Epithelial cell of prostate (primary cell): Measurements from ENCODE around the gene RNF151.
A peak's percentile ranks its signal among the peaks of the same experiment; 100 is the strongest.

ENCODE experiments used
- DNase-seq: peaks from one replicate; pipeline ENCODE4 v3.0.0-alpha.2; 2011; ENCODE audit warnings: low read depth, low spot score
- H3K27ac ChIP-seq: fragments of 450-650 bp; 2 replicates; pipeline ENCODE4 v1.5.1; 2017; ENCODE audit warnings: mild to moderate bottlenecking

Gene RNF151

DNA sequence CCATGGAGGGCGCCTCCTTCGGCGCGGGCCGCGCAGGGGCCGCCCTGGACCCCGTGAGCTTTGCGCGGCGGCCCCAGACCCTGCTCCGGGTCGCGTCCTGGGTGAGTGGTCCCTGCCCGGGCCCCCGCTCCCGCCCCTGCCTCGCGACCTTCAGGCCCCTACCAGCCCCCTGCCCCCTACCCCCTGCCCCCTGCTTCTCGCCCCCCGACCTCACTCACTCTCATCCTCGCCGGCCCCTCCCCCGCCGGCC is 23.4 kb downstream of the RNF151 start:
- no peak overlapping the region for H3K27ac ChIP-seq
- DNase-seq, result no peak

GRCh38 chr16:1990351-1991134 is 23.9 kb downstream of the RNF151 start:
- H3K27ac ChIP-seq, result no peak overlapping the region
- no peak for DNase-seq

- DNase-seq, result no peak
- H3K27ac ChIP-seq, result no peak overlapping the region
Observed at GRCh38 chr16:1991135-1991551, 24.5 kb downstream of the RNF151 start.

DNA sequence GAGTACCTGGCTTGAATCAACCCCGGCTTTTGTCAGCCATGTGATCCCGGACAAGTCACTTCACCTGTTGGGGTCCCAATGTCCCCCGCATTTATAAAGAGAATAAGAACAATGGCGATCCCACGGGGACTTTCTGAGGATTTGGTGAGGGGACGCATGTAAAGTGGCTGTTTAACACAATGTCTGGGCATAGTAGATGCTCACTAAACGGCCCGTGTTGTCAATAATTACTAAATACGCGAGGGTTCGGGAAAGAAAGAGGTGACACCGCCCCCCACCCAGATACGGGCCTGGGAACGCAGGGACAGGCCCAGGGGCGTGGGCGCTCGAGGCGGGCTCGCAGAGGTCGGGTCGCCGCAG is 24.9 kb downstream of the RNF151 start:
- DNase-seq, result no peak

DNA sequence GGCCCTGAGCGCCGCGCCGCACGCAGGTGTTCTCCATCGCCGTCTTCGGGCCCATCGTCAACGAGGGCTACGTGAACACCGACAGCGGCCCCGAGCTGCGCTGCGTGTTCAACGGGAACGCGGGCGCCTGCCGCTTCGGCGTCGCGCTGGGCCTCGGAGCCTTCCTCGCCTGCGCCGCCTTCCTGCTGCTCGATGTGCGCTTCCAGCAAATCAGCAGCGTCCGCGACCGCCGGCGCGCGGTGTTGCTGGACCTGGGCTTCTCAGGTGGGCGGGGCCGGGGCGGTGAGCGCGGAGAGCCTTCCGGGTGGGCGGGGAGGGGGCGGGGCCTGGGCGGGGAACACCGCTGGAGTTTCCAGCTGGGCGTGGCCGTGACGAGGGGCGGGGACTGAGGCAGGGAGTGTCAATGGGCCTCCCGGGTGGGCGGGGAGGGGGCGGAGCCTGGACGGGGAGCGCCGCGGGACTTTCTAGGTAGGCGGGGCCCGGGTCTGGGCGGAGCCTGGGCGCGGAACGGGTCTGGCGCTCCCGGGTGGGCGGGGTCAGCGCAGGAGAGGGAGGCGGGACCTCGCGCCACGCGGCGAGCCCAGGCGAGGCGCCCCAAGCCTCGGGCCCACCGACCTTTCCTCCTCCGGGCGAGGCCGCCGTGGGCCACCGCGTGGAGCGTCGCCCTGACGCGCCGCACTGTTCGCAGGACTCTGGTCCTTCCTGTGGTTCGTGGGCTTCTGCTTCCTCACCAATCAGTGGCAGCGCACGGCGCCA is 25.5 kb downstream of the RNF151 start:
- DNase-seq, result peak; percentile 27
- H3K27ac ChIP-seq, result no peak overlapping the region

More for the DNA sequence above, 24.9 kb downstream of the RNF151 start:
- H3K27ac ChIP-seq, result no peak overlapping the region

DNA sequence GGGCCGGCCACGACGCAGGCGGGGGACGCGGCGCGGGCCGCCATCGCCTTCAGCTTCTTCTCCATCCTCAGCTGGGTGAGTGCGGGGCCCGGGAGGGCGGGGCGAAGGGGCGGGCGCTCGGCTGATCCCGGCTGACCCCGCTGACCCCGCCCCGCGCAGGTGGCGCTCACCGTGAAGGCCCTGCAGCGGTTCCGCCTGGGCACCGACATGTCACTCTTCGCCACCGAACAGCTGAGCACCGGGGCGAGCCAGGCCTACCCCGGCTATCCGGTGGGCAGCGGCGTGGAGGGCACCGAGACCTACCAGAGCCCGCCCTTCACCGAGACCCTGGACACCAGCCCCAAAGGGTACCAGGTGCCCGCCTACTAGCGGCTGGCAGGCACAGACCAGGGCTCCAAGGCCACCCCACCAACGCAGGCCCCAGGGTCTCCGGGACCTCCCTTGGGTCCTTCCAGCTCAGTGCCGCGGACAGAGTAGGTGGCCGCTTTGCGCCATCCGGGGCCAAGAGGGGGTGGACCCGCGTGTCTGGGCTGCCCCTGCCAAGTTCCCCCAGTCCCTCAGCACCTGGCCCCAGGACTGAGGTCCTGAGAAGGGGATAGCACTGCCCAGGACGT is 26.2 kb downstream of the RNF151 start:
- DNase-seq, result no peak
- H3K27ac ChIP-seq, result peak overlapping the region; percentile 85

DNA sequence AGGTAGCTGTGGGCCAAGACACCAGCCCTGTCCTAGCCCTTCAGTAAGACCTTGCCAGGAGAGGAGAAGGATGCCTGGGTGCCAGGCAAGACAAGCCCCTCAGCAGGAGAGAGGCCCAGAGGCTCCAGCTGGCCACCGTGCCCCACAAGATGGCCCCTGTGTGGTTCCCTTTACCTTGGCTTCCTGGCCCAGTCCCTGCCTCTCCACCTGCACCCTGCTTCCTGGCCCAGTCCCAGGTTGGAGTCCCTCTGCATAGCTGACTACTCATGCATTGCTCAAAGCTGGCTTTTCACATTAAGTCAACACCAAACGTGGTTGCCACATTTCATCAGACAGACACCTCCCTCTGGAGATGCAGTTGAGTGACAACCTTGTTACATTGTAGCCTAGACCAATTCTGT is 27.1 kb downstream of the RNF151 start:
- H3K27ac ChIP-seq, result peak overlapping the region; percentile 85
- DNase-seq, result peak; percentile 43

DNA sequence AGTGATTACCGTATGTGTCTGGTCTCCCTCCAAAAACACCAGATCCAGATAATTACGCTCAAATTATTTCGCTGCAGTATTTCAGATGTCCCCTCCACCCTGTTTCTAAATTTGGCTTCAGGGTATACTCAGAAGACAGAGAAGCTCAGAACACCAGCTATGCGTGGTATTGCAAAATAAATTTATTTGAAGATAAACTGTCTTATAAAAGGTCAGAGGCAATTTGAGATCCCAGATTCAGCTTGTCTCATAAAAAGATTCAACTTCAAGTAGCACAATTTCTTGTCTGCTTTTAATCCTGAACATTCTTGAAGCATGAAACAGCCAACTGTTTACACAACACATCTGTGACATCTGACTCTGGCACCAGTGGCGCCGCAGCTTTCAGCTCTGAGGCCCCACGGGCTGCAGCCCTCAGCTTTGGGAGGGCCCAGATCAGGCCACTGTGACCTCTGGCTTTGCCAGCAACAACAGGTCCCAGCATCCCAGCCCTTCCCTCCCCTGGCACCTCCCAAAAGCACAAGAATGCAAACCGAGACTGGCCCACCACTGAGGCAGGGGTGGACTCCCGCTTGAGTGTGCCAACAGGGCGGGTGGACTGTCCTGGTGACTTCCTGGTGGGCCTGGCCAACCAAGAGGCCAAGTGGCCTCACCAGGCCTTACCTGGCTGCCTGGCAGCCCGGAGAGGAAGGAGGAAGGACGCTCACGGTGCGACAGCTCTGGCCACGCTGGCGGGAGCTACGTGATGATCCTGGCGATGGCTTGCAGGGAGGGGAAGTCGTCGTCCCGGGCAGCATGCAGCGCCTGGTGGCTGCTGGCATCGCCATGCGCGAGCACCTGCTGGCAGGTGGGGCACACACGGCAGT is 31.1 kb downstream of the RNF151 start:
- no peak overlapping the region for H3K27ac ChIP-seq
- no peak for DNase-seq

- H3K27ac ChIP-seq, result no peak overlapping the region
- no peak for DNase-seq
Observed at GRCh38 chr16:1998360-1998835, 31.7 kb downstream of the RNF151 start.

GRCh38 chr16:1998852-1999801 is 32.5 kb downstream of the RNF151 start:
- no peak overlapping the region for H3K27ac ChIP-seq

GRCh38 chr16:1999866-2000514 is 33.3 kb downstream of the RNF151 start:
- H3K27ac ChIP-seq, result no peak overlapping the region
- no peak for DNase-seq

More at GRCh38 chr16:1998852-1999801, 32.5 kb downstream of the RNF151 start:
- no peak for DNase-seq

- no peak overlapping the region for H3K27ac ChIP-seq
Observed at GRCh38 chr16:2001035-2001434, 34.4 kb downstream of the RNF151 start.

DNA sequence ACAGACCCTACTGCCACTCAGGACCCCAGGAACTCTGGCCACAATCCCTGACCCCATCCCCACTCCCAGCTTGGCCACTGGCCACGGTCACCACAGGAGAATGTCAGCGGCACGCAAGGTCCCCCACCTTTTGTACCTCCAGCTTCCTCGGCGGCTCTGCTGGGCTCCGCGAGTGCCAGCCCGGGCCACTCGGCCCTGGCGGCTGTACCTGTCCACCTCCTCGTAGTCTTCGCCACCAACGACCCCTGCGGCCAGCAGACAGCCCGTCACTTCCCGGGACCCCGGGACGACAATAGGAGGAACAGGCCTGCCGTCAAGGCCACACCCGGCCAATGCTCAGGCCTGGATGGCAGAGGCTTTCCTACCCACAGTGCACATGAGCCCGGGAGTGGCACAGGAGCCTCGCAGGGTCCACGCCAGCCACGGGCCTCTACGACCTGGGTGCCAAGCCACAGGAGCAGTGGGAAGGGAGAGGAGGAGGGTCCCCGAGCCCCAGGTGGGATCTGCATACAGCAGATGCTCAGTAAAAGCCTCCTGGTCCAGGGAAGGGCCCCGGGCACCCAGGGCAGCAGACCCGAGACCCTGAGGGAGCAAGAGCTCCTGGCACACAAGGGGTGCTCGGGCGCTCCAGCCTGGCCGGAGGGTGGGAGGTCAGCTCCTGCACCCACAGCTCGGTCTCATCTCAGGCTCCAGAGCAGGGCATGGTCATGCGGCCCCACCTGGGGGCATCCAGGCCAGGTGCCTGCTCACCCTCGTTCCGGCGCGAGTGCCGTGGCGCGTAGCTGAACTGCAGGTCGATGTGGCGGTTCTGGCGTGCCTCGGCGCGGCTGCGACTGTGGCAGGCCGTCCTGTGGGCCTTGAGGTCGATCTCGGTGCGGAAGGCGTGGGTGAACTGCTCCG is 35.0 kb downstream of the RNF151 start:
- no peak for DNase-seq
- H3K27ac ChIP-seq, result no peak overlapping the region

More at GRCh38 chr16:2001035-2001434, 34.4 kb downstream of the RNF151 start:
- DNase-seq, result no peak

GRCh38 chr16:2002406-2003230 is 36.0 kb downstream of the RNF151 start:
- DNase-seq, result no peak
- H3K27ac ChIP-seq, result no peak overlapping the region

- no peak for DNase-seq
- H3K27ac ChIP-seq, result no peak overlapping the region
Observed at GRCh38 chr16:2003231-2003826, 36.7 kb downstream of the RNF151 start.

- no peak for DNase-seq
- no peak overlapping the region for H3K27ac ChIP-seq
Observed at GRCh38 chr16:2003827-2004641, 37.4 kb downstream of the RNF151 start.
